Activated CD4-positive, alpha-beta T cell treated with anti-CD3 and anti-CD28 coated beads, Interleukin-10, Interleukin-2, amounts not matched to agents 100 ng/mL and 50 ng/mL, durations not matched to agents 16 hours and 8 hours (primary cell): Measurements from ENCODE around the gene LRRD1.
"Not testable (repeated sequence)": the region's sequence is repeated elsewhere in the genome, so short reads cannot be mapped to it uniquely, and the experiment has no call there.

Source experiments
- DNase-seq: peaks from one replicate; pipeline ENCODE4 v3.0.0-alpha.2; 2020

LRRD1 gene

GRCh38 chr7:92178928-92179924, at the start of gene LRRD1:
Gene LRRD1 (minus strand): TSS chr7:92179142. CDS start chr7:92165202, 13,940 bp downstream.
- peak; percentile 90 for DNase-seq

GRCh38 chr7:92228742-92229141, 49.8 kb upstream of the LRRD1 start:
- no peak for DNase-seq

- no peak for DNase-seq
Measured at GRCh38 chr7:92228100-92228499, 49.2 kb upstream of the LRRD1 start.

DNA sequence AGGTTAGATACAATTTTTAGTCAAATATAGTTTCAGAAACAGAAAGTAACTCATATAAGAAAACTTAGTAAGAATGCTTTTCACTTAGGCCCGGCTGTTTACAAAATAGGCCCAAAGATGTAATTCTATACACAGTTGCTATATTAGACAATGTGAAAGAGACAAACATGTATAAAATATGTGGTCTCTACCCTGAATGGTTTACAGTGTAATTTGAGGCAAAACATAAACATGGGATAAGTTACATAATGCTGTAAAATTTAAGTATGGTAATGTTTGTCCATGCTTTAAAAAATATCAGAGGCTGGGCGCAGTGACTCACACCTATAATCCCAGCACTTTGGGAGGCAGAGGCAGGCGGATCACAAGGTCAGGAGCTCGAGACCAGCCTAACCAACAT, 48.0 kb upstream of the LRRD1 start:
- no peak for DNase-seq

DNA sequence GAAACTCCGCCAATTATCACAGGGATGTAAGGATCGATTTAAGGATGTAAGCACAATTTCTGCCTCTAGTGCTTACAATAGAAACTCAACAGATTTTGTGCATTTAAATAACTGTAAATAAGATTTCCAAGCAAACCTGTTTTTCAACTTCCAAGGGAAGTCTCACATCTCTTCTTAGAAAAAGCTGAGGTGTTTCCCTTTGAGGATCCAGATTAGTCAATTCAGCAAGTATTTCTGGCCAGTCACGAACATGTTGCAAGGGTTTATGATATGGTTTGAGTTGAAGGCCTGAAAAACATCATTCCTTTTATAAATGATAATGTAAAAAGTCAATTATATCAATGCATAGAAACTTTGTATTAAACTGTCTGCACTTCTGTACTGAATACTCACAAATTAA, 42.8 kb upstream of the LRRD1 start:
- DNase-seq: no peak

- DNase-seq: no peak
Measured at GRCh38 chr7:92206672-92207071, 27.7 kb upstream of the LRRD1 start.

DNA sequence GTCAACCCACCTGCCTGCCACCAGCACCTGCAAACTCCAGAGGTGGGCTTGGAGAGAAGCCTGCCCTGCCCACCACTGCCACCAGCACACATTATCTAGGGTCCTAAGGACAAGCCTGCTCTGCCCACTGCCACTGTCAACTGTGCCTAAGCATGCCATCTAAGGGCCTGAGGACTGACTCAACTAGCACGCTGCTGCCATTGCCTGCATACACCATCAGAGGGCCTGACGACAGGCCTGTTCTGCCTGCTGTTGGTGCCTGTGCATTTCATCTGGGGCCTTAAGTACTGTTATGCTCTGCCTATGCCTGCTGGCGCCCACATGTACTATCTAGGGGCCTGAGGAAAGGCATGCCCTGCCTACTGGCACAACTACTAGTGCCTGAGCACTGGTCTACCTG, 27.0 kb upstream of the LRRD1 start:
- no peak for DNase-seq

GRCh38 chr7:92200791-92201190, 21.8 kb upstream of the LRRD1 start:
- DNase-seq: no peak

GRCh38 chr7:92192326-92192725, 13.4 kb upstream of the LRRD1 start:
- no peak for DNase-seq

- not testable (repeated sequence) for DNase-seq
Measured at GRCh38 chr7:92189246-92189645, 10.3 kb upstream of the LRRD1 start.

- DNase-seq: not testable (repeated sequence)
Measured at GRCh38 chr7:92184294-92184693, 5.4 kb upstream of the LRRD1 start.

DNA sequence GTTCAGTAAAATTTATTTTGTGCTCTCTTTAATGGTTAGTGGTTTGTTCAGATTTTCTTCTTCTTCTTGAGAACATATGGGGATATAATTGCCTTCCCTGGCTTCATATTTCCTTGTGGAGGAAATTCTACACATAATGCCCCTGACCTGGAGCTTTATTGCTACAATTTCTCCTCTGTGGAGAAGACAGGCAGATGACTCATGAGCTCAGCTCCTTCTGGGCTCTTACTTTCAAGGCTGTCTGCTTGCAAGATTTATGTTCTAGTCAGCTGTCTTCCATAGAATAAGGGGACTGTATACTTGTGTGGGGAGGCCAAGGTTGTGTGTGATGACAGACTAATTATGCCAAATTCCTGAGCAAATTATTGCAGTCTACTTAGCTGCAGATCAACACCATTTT, 1.6 kb downstream of the LRRD1 start:
- DNase-seq: no peak

- not testable (repeated sequence) for DNase-seq
Measured at GRCh38 chr7:92169529-92169928, 9.4 kb downstream of the LRRD1 start.

DNA sequence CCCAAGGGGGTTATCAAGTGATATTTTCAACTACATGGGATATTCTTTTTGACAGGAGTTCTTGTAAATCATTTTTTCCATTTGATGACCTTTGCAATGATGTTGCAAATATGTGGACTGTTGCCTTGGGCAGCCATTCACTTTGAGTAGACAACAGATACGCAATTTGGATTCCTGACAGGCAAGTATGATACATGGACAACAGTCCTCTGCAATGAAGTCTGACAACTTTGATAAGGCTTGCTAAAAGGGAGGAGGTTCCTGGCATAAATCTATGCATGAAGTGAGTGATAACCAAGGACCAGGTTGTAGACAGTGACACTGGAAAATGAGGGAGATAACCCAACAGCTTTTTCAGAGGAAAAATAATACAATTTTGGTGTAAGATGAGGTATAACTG, 17.7 kb downstream of the LRRD1 start:
- no peak for DNase-seq

- DNase-seq: no peak
Measured at GRCh38 chr7:92158660-92159575, 20.0 kb downstream of the LRRD1 start.

DNA sequence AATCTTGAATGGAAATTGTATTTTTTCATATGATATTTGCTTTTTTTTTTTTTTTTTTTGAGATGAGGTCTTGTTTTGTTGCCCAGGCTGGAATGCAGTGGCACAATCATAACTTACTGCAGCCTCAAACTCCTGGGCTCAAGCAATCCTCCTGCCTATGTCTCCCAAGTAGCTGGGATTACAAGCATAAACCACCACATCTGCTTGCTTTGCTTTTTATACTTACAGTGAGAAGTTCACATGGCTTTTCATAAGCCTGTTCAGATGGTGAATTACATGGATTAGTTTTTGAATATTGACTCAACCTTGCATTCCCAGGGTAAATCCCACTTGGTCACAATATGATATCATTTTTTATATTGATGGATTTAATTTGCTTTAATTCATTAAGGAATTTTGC, 22.0 kb downstream of the LRRD1 start:
- DNase-seq: no peak

- DNase-seq: no peak
Measured at GRCh38 chr7:92155108-92155739, 23.7 kb downstream of the LRRD1 start.

- no peak for DNase-seq
Measured at GRCh38 chr7:92150450-92151017, 28.4 kb downstream of the LRRD1 start.

DNA sequence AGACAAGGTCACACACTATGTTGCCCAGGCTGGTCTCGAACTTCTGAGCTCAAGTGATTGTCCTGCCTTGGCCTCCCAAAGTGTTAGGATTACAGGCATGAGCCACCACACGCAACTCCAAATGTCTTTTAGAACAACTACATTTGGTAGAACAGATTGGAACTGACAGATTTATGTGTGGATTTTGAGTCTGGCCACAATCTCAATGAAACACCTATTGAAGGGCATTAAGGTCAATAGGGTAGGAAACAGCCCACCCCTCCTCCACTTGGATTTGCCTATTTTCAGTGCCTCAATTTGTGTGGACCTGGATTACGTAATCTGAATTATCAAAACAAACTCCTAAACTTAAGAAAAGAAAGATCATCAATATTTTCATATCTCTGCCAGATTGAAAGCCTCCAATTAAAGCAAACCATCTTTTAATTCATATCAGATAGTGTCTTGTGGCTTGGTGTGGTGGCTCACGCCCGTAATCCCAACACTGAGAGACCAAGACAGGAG, 29.2 kb downstream of the LRRD1 start:
- no peak for DNase-seq

GRCh38 chr7:92143192-92143880, 35.6 kb downstream of the LRRD1 start:
- DNase-seq: not testable (repeated sequence)

GRCh38 chr7:92142791-92143190, 36.2 kb downstream of the LRRD1 start:
- not testable (repeated sequence) for DNase-seq

GRCh38 chr7:92141161-92141560, 37.8 kb downstream of the LRRD1 start:
- DNase-seq: no peak
